Liver (tissue), 3 donors: ENCODE measurements around the gene RECQL5.

ENCODE experiments used
- CTCF ChIP-seq: fragments of 150-350 bp; IDR thresholded peaks from 2 replicates; pipeline ENCODE4 v1.5.1; 2017; ENCODE audit warnings: improper control_type of control experiment, low read depth, low read length; ENCODE audit not compliant: missing input control
- MAX ChIP-seq: IDR thresholded peaks from 2 replicates; pipeline ENCODE4 v1.6.1; 2016; ENCODE audit warnings: antibody characterized with exemption
- REST ChIP-seq: IDR thresholded peaks from 2 replicates; pipeline ENCODE4 v1.6.1; 2016; ENCODE audit warnings: antibody characterized with exemption, mild to moderate bottlenecking
- TAF1 ChIP-seq: conservative IDR thresholded peaks from 2 replicates; pipeline ENCODE4 v1.6.1; 2016; ENCODE audit warnings: antibody characterized with exemption, mild to moderate bottlenecking
- YY1 ChIP-seq: IDR thresholded peaks from 2 replicates; pipeline ENCODE4 v1.6.1; 2016; ENCODE audit warnings: antibody characterized with exemption, mild to moderate bottlenecking
- donor health status: healthy.
- donor health status: healthy.

- TF ChIP-seq YY1: no peak
- TF ChIP-seq TAF1: no peak
- TF ChIP-seq CTCF: no peak
- TF ChIP-seq REST: no peak
- no peak for TF ChIP-seq MAX
Measured at GRCh38 chr17:75622076-75622475, 44.9 kb downstream of the RECQL5 start.
